Measurements from ENCODE around the gene DDO. TPM values are rescaled to one million over a fixed set of nuclear protein-coding genes. Genes with fewer than 3 reads are reported as not detected.

DDO gene
- total and polyA plus RNA-seq, 2 of the 4 experiments (the other 2 are of a cell fraction), result 0.15 to 0.18 TPM

- TF ChIP-seq BHLHE40 (IDR thresholded peaks at IDR 0.05; ENCODE audit: low read depth, low read length) (no peak), MXI1 (IDR thresholded peaks at IDR 0.05; ENCODE audit: borderline replicate concordance, low read depth, low read length) (no peak), FOS (IDR thresholded peaks at IDR 0.05; ENCODE audit: low read depth, low read length) (no peak)
- TF ChIP-seq, protein P1, sequence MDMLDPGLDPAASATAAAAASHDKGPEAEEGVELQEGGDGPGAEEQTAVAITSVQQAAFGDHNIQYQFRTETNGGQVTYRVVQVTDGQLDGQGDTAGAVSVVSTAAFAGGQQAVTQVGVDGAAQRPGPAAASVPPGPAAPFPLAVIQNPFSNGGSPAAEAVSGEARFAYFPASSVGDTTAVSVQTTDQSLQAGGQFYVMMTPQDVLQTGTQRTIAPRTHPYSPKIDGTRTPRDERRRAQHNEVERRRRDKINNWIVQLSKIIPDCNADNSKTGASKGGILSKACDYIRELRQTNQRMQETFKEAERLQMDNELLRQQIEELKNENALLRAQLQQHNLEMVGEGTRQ (IDR thresholded peaks at IDR 0.05; ENCODE audit: low read depth, low read length), result no peak
- Histone ChIP-seq H3K27ac (ENCODE audit: insufficient read depth, low read length) (no peak overlapping the region), H2AFZ (replicated peaks; ENCODE audit: low read length, poor library complexity) (no peak overlapping the region), H2BK120ac (ENCODE audit: low read depth, low read length) (no peak overlapping the region), H3K9me1 (ENCODE audit: insufficient read depth, low read length) (no peaks in the 10 kb centered on the region), H3K4me2 (ENCODE audit: low read depth, low read length) (no peak overlapping the region), H2BK5ac (ENCODE audit: low read depth, low read length, poor library complexity, severe bottlenecking) (no peak overlapping the region), H2AK5ac (ENCODE audit: low read depth, low read length) (no peak overlapping the region), H2BK20ac (ENCODE audit: low read depth, low read length) (no peak overlapping the region), H4K8ac (ENCODE audit: low read depth in 2 of 2, low read length in 2 of 2) (no peak overlapping the region), H2BK15ac (ENCODE audit: low read depth, low read length) (no peak overlapping the region), H3K56ac (ENCODE audit: extremely low read depth, insufficient read depth, low read length) (no peak overlapping the region), H3K4me1 (ENCODE audit: control insufficient read depth, insufficient read depth, low read length) (no peaks in the 10 kb centered on the region), H3K9ac (ENCODE audit: low read depth, low read length) (no peak overlapping the region), H4K5ac (ENCODE audit: low read depth, low read length) (no peak overlapping the region), H2AK9ac (replicated peaks; ENCODE audit: low read depth, low read length, poor library complexity) (no peak overlapping the region), H3K4ac (ENCODE audit: low read depth, low read length) (no peak overlapping the region), H3K14ac (replicated peaks; ENCODE audit: low read depth, low read length) (no peak overlapping the region), H3K4me3 (ENCODE audit: insufficient read depth, low read depth, low read length) (no peak overlapping the region), H3K27me3 (ENCODE audit: control insufficient read depth, insufficient read depth, low read length) (peaks cover 50% of the 10 kb centered on the region), H3K36me3 (ENCODE audit: control insufficient read depth, insufficient read depth, low read length) (no peaks in the 10 kb centered on the region), H3K18ac (ENCODE audit: low read depth, low read length) (no peak overlapping the region), H3K9me3 (ENCODE audit: control insufficient read depth, insufficient read depth, low read length) (peaks cover 5% of the 10 kb centered on the region), H4K91ac (ENCODE audit: insufficient read depth, low read depth, low read length) (no peak overlapping the region), H3K79me1 (ENCODE audit: low read depth in 1 of 2, low read length in 2 of 2) (no peaks in the 10 kb centered on the region), H3K23ac (ENCODE audit: low read depth, low read length) (no peak overlapping the region), H4K20me1 (ENCODE audit: insufficient read depth, low read length) (no peaks in the 10 kb centered on the region)
- ATAC-seq (ENCODE audit: low read depth) (no peak), DNase-seq (no peak)
- CTCF ChIA-PET, result no interaction called here
- dilution Hi-C loops (cut with HindIII; ENCODE audit: low sequenced_read_pairs, unreplicated experiment), result no loop called here
- WGBS, 2 experiments (ENCODE audit: extremely low coverage in 2 of 2, insufficient read length in 1 of 2), result no CpG with 5 or more reads among the region's 3 CpGs
- intact Hi-C loops (cut with micrococcal nuclease), result no loop called here
- no TSS peak for BruUV-seq (replicated peaks)
- POLR2A ChIA-PET (ENCODE audit: unreplicated experiment), result no interaction called here
- in situ Hi-C loops (cut with MboI; ENCODE audit: low sequenced_read_pairs), result no loop called here
Observed at GRCh38 chr6:110363748-110364147, 51.6 kb downstream of the DDO start.
